Psoas muscle (tissue), 8 donors: ENCODE measurements around the gene TARBP1. TPM values are rescaled to one million over a fixed set of nuclear protein-coding genes. Genes with fewer than 3 reads are reported as not detected.
A peak's percentile ranks its signal among the peaks of the same experiment; 100 is the strongest.

Experiments
- ATAC-seq, 4 donors: fragments of 200-7000 bp; cut with Tn5 transposase; one replicate each; pipeline ENCODE4 v1.9.1; 2020; ENCODE audit warnings: moderate library complexity in 3 of 4, mild to moderate bottlenecking in 2 of 4
- DNase-seq, 2 donors: peaks; one replicate each; pipeline ENCODE4 v3.0.0-alpha.2; 2020
- H3K27ac ChIP-seq: fragments of 200-600 bp; one replicate; pipeline ENCODE4 v1.8.0; 2022
- H3K27me3 ChIP-seq, 3 donors: fragments of 200-600 bp in 1 of 3; one replicate each; pipeline versions ENCODE4 v1.6.1 to v1.8.0; 2013 to 2022; ENCODE audit warnings: low read length in 2 of 3, mild to moderate bottlenecking in 2 of 3, moderate library complexity in 1 of 3; ENCODE audit not compliant: insufficient read depth in 3 of 3
- H3K36me3 ChIP-seq, 2 donors: fragments of 200-600 bp in 1 of 2; one replicate each; pipeline versions ENCODE4 v1.6.1 to v1.8.0; 2013 to 2022; ENCODE audit warnings: low read depth in 1 of 2, mild to moderate bottlenecking in 1 of 2, moderate library complexity in 1 of 2; ENCODE audit not compliant: insufficient read depth in 1 of 2
- H3K4me1 ChIP-seq: fragments of 200-600 bp; one replicate; pipeline ENCODE4 v1.8.0; 2022
- H3K4me3 ChIP-seq: fragments of 200-600 bp; one replicate; pipeline ENCODE4 v1.8.0; 2022; ENCODE audit warnings: mild to moderate bottlenecking
- H3K9me3 ChIP-seq: fragments of 200-600 bp; one replicate; pipeline ENCODE4 v1.8.0; 2022
- WGBS, 3 donors: extraction: QIAGEN DNeasy Blood & Tissue Kit; methylation state at CpG; one replicate each; pipeline versions ENCODE4 v1.1.6 to v1.1.7; 2013; 5-methylcytosine and 5-hydroxymethylcytosine counted together
- intact Hi-C, 2 donors: fragments of 100-400 bp; cut with DNase I; formaldehyde crosslinking; loops; one replicate each; pipeline versions ENCODE4 v1.11.0 to v1.14.2; 2022
- polyA plus RNA-seq, 3 donors: library from polyadenylated mRNA; stranded (reverse); fragments of 200-250 nt; gene quantifications; one replicate each; pipeline ENCODE4 v1.2.3, GENCODE V29; 2013
- total RNA-seq, 4 donors: library from RNA; stranded (reverse); fragmentation: NEBNext Ultra II Directional in 2 of 4; extraction: Animal tissue kit (Norgen Biotek cat#: 25700) in 2 of 4; gene quantifications; one replicate each; pipeline versions ENCODE4 v1.2.1 to v1.2.4, GENCODE V29; 2021 to 2023
- TF ChIP-seq, protein P1 (sequence below): fragments of 200-600 bp; IDR thresholded peaks from one replicate; pipeline ENCODE4 v1.8.0; 2022; ENCODE audit warnings: antibody characterized with exemption
- donor health status: healthy with polysubstance abuse.
- donor health status: DM: no; HTN: no; CAD: no; lungs with moderate emphysema.
- donor health status: Bipolar disorder and iron deficiency.
- donor health status: healthy.
- donor health status: DM: yes; HTN: yes; CAD: no.
- donor health status: DM: no; HTN: no; CAD: no.
- donor health status: DM: no; HTN: no; CAD: no.
- donor health status: DM: yes; HTN: yes; CAD: no.

The TARBP1 gene
- total and polyA plus RNA-seq, 7 donors = 5.8 to 10.5 (median 8.5) TPM

DNA sequence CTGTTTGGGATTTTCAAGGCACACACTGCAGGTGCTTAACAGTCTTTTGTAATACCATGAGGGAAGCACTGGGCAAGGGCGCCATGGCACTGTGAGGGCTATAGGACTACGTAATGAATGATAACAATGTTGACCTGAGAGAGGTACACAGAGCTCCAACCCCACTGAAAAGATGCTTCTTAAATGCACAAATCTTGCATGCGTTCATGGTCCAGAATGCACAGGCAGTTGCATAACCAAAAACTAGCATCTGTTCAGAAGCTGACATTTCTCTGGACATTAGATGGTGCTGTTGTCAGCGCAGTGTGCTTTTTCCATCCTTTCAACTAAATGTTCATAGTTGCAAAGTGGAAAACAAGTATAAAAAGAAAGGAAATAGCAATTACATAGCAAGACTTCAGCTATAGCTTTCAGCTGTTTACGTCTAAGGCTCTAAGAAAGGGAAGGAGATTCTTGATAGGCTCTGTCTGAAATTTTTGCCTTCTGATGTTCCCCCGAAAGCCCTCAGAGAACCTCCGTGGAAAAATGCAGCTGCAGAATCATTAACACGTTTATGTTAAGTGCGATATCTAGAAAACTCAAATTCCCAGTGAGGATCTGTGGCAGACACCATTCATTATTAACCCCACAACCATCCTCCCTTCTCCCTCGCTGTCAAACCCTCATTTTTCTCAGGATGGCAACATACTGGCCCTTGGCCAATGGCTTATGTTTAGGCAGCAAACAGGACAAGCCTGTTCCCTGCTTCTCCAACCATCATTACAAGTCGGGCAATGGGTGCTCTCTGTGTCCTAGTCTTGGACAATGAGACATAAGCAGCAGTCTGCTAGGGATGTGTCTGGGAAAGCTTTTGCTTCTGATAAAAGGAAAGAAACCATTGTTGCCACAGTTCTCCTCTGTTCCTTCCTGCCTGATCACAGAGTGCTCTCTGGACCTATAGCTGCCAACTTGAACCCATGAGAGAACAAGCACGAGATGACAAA lies 8.2 kb upstream of the TARBP1 start:
- Histone ChIP-seq H3K4me3 (no peak overlapping the region), H3K27me3 (no peaks in the 10 kb centered on the region), H3K27ac (no peak overlapping the region), H3K9me3 (no peaks in the 10 kb centered on the region), H3K36me3 (no peaks in the 10 kb centered on the region), H3K4me1 (peaks cover 8% of the 10 kb centered on the region)
- WGBS, 3 donors = 37 to 51% (median 43%) methylated on average over 12 of the region's 12 CpGs
- peak; percentile 77 to 90 (median 82) for ATAC-seq
- intact Hi-C loops = loop anchor here in 1 of 2 donors (5.0 kb wide), 1 partner anchor 600 kb away; no protein-coding TSS in a partner anchor
- no peak for DNase-seq
- TF ChIP-seq, protein P1, sequence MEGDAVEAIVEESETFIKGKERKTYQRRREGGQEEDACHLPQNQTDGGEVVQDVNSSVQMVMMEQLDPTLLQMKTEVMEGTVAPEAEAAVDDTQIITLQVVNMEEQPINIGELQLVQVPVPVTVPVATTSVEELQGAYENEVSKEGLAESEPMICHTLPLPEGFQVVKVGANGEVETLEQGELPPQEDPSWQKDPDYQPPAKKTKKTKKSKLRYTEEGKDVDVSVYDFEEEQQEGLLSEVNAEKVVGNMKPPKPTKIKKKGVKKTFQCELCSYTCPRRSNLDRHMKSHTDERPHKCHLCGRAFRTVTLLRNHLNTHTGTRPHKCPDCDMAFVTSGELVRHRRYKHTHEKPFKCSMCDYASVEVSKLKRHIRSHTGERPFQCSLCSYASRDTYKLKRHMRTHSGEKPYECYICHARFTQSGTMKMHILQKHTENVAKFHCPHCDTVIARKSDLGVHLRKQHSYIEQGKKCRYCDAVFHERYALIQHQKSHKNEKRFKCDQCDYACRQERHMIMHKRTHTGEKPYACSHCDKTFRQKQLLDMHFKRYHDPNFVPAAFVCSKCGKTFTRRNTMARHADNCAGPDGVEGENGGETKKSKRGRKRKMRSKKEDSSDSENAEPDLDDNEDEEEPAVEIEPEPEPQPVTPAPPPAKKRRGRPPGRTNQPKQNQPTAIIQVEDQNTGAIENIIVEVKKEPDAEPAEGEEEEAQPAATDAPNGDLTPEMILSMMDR = peak; percentile 76

DNA sequence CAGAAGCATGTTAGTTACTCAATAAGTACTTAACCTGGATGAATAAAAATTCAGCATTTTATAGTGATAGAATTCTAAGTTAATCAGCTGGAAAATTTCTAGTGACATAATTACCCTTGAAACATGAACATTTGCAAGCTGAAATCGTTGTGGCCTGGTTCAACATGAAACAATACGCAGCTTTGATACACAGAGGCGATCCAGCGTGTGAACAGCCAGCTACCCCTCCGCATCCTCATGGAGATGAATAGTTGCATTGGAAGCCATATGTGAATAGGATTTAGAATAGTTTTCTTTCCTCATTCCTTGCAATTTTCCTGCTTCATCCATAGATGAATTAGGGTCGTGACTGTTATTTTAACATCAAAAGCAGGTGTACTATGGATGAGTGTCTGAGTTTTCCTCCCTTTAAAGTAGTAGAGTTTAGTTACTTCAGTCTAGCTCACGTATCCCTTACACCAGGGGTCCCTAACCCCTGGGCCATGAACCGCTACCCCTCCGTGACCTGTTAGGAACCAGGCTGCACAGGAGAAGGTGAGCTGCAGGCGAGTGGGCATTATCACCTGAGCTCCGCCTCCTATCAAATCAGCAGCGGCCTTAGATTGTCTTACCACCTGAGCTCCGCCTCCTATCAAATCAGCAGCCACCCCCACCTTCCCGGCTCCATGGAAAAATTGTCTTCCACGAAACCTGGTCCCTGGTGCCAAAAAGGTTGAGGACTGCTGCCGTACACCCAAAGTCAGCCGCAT lies 6.2 kb upstream of the TARBP1 start:
- intact Hi-C loops = loop anchor here in 1 of 2 donors (5.0 kb wide), 1 partner anchor 602 kb away; no protein-coding TSS in a partner anchor
- H3K27ac ChIP-seq = no peak overlapping the region
- peaks cover 8% of the 10 kb centered on the region for H3K4me1 ChIP-seq
- 82 to 87% (median 87%) methylated on average over 17 of the region's 17 CpGs for WGBS, 3 donors
- H3K36me3 ChIP-seq = no peaks in the 10 kb centered on the region
- ATAC-seq (no peak), DNase-seq (no peak)
- no peak overlapping the region for H3K4me3 ChIP-seq
- TF ChIP-seq, protein P1 = no peak
- H3K27me3 ChIP-seq = no peaks in the 10 kb centered on the region
- H3K9me3 ChIP-seq = no peaks in the 10 kb centered on the region

DNA sequence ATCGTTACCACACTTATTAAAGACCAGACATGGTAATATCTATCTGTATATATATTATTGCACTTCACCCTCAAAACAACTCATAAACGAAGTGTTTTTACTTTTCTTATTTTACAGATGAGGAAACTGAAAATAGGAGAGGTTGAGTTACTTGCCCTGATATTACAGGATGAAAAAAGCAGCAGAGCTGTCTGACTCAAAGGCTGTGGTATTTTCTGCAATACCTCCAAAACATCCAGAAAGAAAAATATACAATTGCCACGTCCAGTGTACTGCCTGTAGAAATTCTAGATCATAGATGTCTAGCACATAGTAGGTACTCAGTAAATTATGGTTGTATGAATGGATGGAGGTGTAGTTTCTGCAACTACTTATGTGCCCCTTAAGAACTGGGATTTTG lies 5.2 kb upstream of the TARBP1 start:
- ATAC-seq = no peak
- 79 to 83% (median 82%) methylated on average over 3 of the region's 3 CpGs for WGBS, 3 donors
- Histone ChIP-seq H3K4me3 (no peak overlapping the region), H3K4me1 (peaks cover 11% of the 10 kb centered on the region), H3K27me3 (no peaks in the 10 kb centered on the region), H3K9me3 (no peaks in the 10 kb centered on the region), H3K27ac (no peak overlapping the region), H3K36me3 (no peaks in the 10 kb centered on the region)
- DNase-seq = no peak
- TF ChIP-seq, protein P1 = no peak
- intact Hi-C loops = no loop called here

DNA sequence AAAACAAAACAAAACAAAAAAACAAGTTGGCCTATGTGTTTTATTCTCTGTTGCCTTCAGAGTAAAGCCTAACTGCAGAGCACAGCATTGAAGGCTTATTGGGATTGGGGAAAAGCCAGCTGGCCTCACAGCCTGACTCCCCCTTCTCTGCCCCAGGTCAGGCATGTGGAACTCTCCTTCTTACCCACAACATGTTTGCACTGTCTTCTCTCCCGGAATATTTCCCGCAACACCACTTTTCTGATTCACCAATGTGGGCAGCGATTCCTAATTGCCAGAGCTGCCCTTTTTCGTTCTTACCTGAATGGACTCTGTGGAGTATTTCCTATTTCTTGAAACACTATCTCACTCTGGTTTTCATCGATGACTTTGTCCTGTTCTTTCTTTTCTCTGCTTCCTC lies 2.8 kb upstream of the TARBP1 start:
- DNase-seq (no peak), ATAC-seq (no peak)
- Histone ChIP-seq H3K36me3 (no peaks in the 10 kb centered on the region), H3K4me3 (no peak overlapping the region), H3K27ac (no peak overlapping the region), H3K4me1 (peaks cover 4% of the 10 kb centered on the region), H3K9me3 (no peaks in the 10 kb centered on the region), H3K27me3 (no peaks in the 10 kb centered on the region)
- WGBS, 3 donors = 76 to 88% (median 80%) methylated on average over 5 of the region's 5 CpGs
- TF ChIP-seq, protein P1 = no peak
- intact Hi-C loops = no loop called here
